Testis (tissue), 3 donors: ENCODE measurements around the gene R3HDM2. TPM values are rescaled to one million over a fixed set of nuclear protein-coding genes. Genes with fewer than 3 reads are reported as not detected.
"Not testable (repeated sequence)": the region's sequence is repeated elsewhere in the genome, so short reads cannot be mapped to it uniquely, and the experiment has no call there.

Experiments used
- DNase-seq: peaks from one replicate; pipeline ENCODE4 v3.0.0-alpha.2; 2019
- H3K27ac ChIP-seq, 2 donors: fragments of 200-600 bp; sonication (generic); one replicate each; pipeline ENCODE4 v1.5.1; 2019
- H3K27me3 ChIP-seq: fragments of 200-600 bp; sonication (generic); one replicate; pipeline ENCODE4 v1.5.1; 2019
- H3K36me3 ChIP-seq: fragments of 200-600 bp; sonication (generic); one replicate; pipeline ENCODE4 v1.5.1; 2017; ENCODE audit warnings: low read depth; ENCODE audit errors: missing control alignments
- H3K4me1 ChIP-seq: fragments of 200-600 bp; sonication (generic); one replicate; pipeline ENCODE4 v1.5.1; 2019
- H3K4me3 ChIP-seq, 2 donors: fragments of 200-600 bp; sonication (generic); one replicate each; pipeline ENCODE4 v1.5.1; 2017 to 2019
- H3K9me3 ChIP-seq: fragments of 200-600 bp; sonication (generic); one replicate; pipeline ENCODE4 v1.5.1; 2017
- POLR2A ChIP-seq: fragments of 450-650 bp; IDR thresholded peaks from one replicate; pipeline ENCODE4 v1.6.1; 2017; ENCODE audit warnings: antibody characterized with exemption, mild to moderate bottlenecking, moderate library complexity
- WGBS, 2 donors: methylation state at CpG; one replicate each; pipeline ENCODE4 v1.1.5; 2018; 5-methylcytosine and 5-hydroxymethylcytosine counted together
- intact Hi-C: fragments of 100-400 bp; cut with DNase I; formaldehyde crosslinking; loops from one replicate; pipeline ENCODE4 v1.15.1; 2023; ENCODE audit warnings: low total_unique reads
- polyA plus RNA-seq: library from polyadenylated mRNA; stranded (reverse); fragments of 350-450 nt; fragmentation: Illumina TruSeq; extraction: RNeasy Lipid Tissue Mini Kit (QIAGEN cat#74804); gene quantifications from one replicate; pipeline ENCODE4 v1.2.3, GENCODE V29; 2014; ENCODE audit warnings: low read depth, low replicate concordance; ENCODE audit not compliant: insufficient read depth
- total RNA-seq, 2 donors: library from RNA; depleted of rRNA; stranded (reverse); fragments of >200 nt; gene quantifications; one replicate each; pipeline ENCODE4 v1.2.3, GENCODE V29; 2016
- TF ChIP-seq, protein P1 (sequence below), 3 experiments: fragments of 450-650 bp in 2 of 3; fragments of 200-600 bp in 1 of 3; sonication (generic) in 1 of 3; IDR thresholded peaks; one replicate each; pipeline ENCODE4 v1.5.1; 2016 to 2019; ENCODE audit warnings: antibody characterized with exemption in 3 of 3, mild to moderate bottlenecking in 2 of 3, moderate library complexity in 1 of 3

Gene R3HDM2
- total and polyA plus RNA-seq, 3 donors from 2014 or later: 54.6 to 93.9 (median 92.0) TPM

- WGBS, 2 donors: 67 to 79% methylated on average over 11 of the region's 11 CpGs
- Histone ChIP-seq H3K9me3 (no peaks in the 10 kb centered on the region), H3K4me3 (no peak overlapping the region), H3K36me3 (no peaks in the 10 kb centered on the region), H3K27ac (no peak overlapping the region), H3K27me3 (no peaks in the 10 kb centered on the region), H3K4me1 (peaks cover 15% of the 10 kb centered on the region)
- DNase-seq: no peak
- intact Hi-C loops: no loop called here
- TF ChIP-seq, protein P1, sequence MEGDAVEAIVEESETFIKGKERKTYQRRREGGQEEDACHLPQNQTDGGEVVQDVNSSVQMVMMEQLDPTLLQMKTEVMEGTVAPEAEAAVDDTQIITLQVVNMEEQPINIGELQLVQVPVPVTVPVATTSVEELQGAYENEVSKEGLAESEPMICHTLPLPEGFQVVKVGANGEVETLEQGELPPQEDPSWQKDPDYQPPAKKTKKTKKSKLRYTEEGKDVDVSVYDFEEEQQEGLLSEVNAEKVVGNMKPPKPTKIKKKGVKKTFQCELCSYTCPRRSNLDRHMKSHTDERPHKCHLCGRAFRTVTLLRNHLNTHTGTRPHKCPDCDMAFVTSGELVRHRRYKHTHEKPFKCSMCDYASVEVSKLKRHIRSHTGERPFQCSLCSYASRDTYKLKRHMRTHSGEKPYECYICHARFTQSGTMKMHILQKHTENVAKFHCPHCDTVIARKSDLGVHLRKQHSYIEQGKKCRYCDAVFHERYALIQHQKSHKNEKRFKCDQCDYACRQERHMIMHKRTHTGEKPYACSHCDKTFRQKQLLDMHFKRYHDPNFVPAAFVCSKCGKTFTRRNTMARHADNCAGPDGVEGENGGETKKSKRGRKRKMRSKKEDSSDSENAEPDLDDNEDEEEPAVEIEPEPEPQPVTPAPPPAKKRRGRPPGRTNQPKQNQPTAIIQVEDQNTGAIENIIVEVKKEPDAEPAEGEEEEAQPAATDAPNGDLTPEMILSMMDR (IDR thresholded peaks at IDR 0.05): no peak
- TF ChIP-seq POLR2A: no peak
These were observed 111.0 kb downstream of the R3HDM2 start for GRCh38 chr12:57319678-57320469.

GRCh38 chr12:57315681-57316080 lies 115.2 kb downstream of the R3HDM2 start:
- no peak for TF ChIP-seq POLR2A
- TF ChIP-seq, protein P1 (IDR thresholded peaks at IDR 0.05): no peak
- Histone ChIP-seq H3K9me3 (no peaks in the 10 kb centered on the region), H3K27ac (no peak overlapping the region), H3K4me3 (no peak overlapping the region), H3K36me3 (no peaks in the 10 kb centered on the region), H3K4me1 (peaks cover 17% of the 10 kb centered on the region), H3K27me3 (no peaks in the 10 kb centered on the region)
- 95 to 98% methylated on average over 7 of the region's 7 CpGs for WGBS, 2 donors
- intact Hi-C loops: no loop called here
- no peak for DNase-seq

DNA sequence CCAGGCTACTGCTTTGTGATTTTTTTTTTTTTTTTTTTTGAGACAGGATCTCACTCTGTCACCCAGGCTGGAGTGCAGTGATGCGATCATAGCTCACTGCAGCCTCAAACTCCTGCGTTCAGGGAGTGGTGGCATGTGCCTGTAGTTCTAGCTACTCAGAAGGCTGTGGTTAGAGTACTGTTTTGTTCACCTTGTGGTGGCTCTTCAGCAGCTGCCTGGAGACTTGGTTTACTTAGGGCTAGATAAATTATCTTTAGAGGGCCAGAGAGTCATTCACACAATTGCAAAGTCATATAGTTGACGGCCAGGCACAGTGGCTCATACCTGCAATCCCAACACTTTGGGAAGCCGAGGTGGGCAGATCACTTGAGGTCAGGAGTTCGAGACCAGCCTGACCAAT lies 118.6 kb downstream of the R3HDM2 start:
- H3K27me3 ChIP-seq, intact Hi-C loops, H3K9me3 ChIP-seq, H3K27ac ChIP-seq, H3K36me3 ChIP-seq, H3K4me3 ChIP-seq, DNase-seq: not testable (repeated sequence)
- H3K4me1 ChIP-seq: peaks cover 20% of the 10 kb centered on the region
- 90 to 91% methylated on average over 5 of the region's 5 CpGs for WGBS, 2 donors

DNA sequence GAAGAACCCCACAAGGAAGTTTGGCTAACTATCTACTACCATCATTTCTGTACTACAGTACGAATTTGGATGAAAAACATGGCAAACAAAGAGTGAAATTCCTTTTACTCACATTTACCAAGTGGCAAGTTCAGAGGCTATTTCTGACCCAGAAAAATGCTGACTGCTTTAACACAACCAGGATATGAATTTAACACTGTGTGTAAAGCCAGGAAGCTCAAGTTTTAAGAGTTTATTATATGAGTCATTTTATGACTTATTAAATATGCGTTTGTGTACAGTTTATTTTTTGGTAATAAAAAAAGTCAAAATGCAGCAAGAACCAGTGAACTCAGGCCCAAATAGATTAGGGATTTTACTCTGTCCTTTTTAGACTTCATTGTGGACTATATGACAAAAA lies 121.4 kb downstream of the R3HDM2 start:
- H3K4me1 ChIP-seq: peaks cover 20% of the 10 kb centered on the region
- no peak overlapping the region for H3K4me3 ChIP-seq
- no peak for DNase-seq
- 39 to 48% methylated on average over 2 of the region's 2 CpGs for WGBS, 2 donors
- TF ChIP-seq, protein P1 (IDR thresholded peaks at IDR 0.05): no peak
- TF ChIP-seq POLR2A: no peak
- no peaks in the 10 kb centered on the region for H3K27me3 ChIP-seq
- H3K9me3 ChIP-seq: no peaks in the 10 kb centered on the region
- H3K36me3 ChIP-seq: peaks cover 3% of the 10 kb centered on the region
- intact Hi-C loops: no loop called here
- H3K27ac ChIP-seq: peak overlapping the region; percentile 27 to 66

DNA sequence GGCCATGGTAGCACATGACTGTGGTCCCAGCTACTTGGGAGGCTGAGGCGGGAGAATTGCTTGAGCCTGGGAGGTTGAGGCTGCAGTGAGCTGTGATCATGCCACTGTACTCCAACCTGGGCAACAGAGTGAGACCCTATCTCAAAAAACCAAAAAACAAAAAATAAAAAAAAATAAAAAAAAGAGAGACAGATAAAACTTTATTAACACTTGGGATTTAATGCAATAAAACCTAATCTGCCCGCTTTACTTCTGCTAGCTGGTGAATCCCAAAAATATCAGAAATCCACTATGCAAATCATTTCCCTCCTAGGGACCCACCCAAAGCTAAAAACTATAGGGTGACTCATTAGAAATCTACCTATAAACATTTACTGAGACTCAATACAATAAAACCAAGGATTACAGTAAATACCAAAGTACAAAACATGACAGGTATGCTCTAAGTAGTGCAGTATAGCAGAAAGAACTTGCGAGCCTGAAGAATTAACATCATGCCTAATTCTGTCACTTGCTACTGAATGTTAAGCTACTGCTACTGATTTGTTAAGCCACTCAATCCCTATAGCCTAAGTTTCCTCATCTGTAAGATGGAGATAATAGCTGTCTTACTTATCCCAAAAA lies 129.8 kb downstream of the R3HDM2 start:
- H3K9me3 ChIP-seq: no peaks in the 10 kb centered on the region
- no peaks in the 10 kb centered on the region for H3K27me3 ChIP-seq
- no peaks in the 10 kb centered on the region for H3K4me1 ChIP-seq
- no peak overlapping the region for H3K4me3 ChIP-seq
- TF ChIP-seq, protein P1 (IDR thresholded peaks at IDR 0.05): no peak
- no peak for TF ChIP-seq POLR2A
- no peaks in the 10 kb centered on the region for H3K36me3 ChIP-seq
- 95 to 96% methylated on average over 3 of the region's 3 CpGs for WGBS, 2 donors
- intact Hi-C loops: no loop called here
- no peak overlapping the region for H3K27ac ChIP-seq
- DNase-seq: no peak
